Loucy (cell line): ENCODE results near the gene ENTR1.

Experiments used
- EZH2phosphoT487 ChIP-seq: fragments of 200-600 bp; IDR thresholded peaks from 2 replicates; pipeline ENCODE4 v1.6.1; 2018; ENCODE audit warnings: antibody characterized with exemption, mild to moderate bottlenecking, moderate library complexity, borderline replicate concordance
- TF ChIP-seq, protein P1 (sequence below): fragments of 200-600 bp; sonication (generic); conservative IDR thresholded peaks from 2 replicates; pipeline ENCODE4 v1.5.1; 2014; ENCODE audit warnings: mild to moderate bottlenecking, antibody characterized with exemption, low read length

DNA sequence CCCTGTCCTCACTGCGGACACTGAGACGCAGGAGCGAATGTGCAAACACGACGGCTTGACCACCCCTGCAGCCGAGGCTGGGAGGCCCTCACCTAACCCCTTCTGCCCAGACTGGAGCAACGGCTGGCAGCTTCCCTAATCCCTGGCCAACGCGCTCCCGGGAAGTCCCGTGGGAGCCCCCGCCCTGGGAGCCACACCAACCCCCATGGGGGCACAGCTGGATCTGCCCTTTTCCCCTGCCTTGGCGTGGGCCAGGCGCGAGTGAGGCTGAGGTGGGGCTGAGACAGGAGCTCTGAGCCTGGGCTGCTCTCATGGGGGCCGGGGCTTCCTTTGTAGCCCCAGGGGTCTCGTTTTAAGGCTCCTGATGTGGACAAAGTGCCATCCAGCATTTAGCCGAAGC is 42.2 kb downstream of the ENTR1 start:
- TF ChIP-seq, protein P1, sequence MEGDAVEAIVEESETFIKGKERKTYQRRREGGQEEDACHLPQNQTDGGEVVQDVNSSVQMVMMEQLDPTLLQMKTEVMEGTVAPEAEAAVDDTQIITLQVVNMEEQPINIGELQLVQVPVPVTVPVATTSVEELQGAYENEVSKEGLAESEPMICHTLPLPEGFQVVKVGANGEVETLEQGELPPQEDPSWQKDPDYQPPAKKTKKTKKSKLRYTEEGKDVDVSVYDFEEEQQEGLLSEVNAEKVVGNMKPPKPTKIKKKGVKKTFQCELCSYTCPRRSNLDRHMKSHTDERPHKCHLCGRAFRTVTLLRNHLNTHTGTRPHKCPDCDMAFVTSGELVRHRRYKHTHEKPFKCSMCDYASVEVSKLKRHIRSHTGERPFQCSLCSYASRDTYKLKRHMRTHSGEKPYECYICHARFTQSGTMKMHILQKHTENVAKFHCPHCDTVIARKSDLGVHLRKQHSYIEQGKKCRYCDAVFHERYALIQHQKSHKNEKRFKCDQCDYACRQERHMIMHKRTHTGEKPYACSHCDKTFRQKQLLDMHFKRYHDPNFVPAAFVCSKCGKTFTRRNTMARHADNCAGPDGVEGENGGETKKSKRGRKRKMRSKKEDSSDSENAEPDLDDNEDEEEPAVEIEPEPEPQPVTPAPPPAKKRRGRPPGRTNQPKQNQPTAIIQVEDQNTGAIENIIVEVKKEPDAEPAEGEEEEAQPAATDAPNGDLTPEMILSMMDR = no peak
- no peak for TF ChIP-seq EZH2phosphoT487
